ENCODE measurements around the gene SSH2. TPM values are rescaled to one million over a fixed set of nuclear protein-coding genes. Genes with fewer than 3 reads are reported as not detected.

Gene SSH2
- total RNA-seq, 2 donors from 2014 or later = 28.1 to 28.2 TPM

- Histone ChIP-seq H3K4me1 (peaks cover 6% of the 10 kb centered on the region), H3K9ac (ENCODE audit: low read depth in 2 of 2, low read length in 2 of 2) (no peak overlapping the region)
- no peak for DNase-seq
These were observed 305.4 kb downstream of the SSH2 start for GRCh38 chr17:29624586-29624985.

GRCh38 chr17:29623283-29623647, 306.8 kb downstream of the SSH2 start:
- no peaks in the 10 kb centered on the region for H3K36me3 ChIP-seq
- intact Hi-C loops (cut with DNase I) = no loop called here
- no peak overlapping the region for H3K4me3 ChIP-seq
- no peak for TF ChIP-seq CTCF (IDR thresholded peaks at IDR 0.05)
- no peaks in the 10 kb centered on the region for H3K9me3 ChIP-seq
- DNase-seq = no peak
- H3K4me1 ChIP-seq = peaks cover 6% of the 10 kb centered on the region
- H3K27ac ChIP-seq = no peak overlapping the region
- H3K9ac ChIP-seq (ENCODE audit: low read depth in 2 of 2, low read length in 2 of 2) = no peak overlapping the region
- no peaks in the 10 kb centered on the region for H3K27me3 ChIP-seq

More at GRCh38 chr17:29624586-29624985, 305.4 kb downstream of the SSH2 start:
- no peaks in the 10 kb centered on the region for H3K9me3 ChIP-seq
- TF ChIP-seq CTCF (IDR thresholded peaks at IDR 0.05) = no peak
- H3K27ac ChIP-seq = no peak overlapping the region
- no peak overlapping the region for H3K4me3 ChIP-seq
- H3K27me3 ChIP-seq = no peaks in the 10 kb centered on the region
- H3K36me3 ChIP-seq = no peaks in the 10 kb centered on the region
- intact Hi-C loops (cut with DNase I) = no loop called here

GRCh38 chr17:29622337-29623282, 307.4 kb downstream of the SSH2 start, which contains the start of gene CORO6:
TSS of gene CORO6 (minus strand) at chr17:29622912. CDS start at chr17:29621421, 1,491 bp downstream.
- intact Hi-C loops (cut with DNase I) = no loop called here
- Histone ChIP-seq H3K36me3 (no peaks in the 10 kb centered on the region), H3K27me3 (no peaks in the 10 kb centered on the region), H3K9ac (ENCODE audit: low read depth in 2 of 2, low read length in 2 of 2) (peak within 1 kb of the TSS in 1 of 2 donors; percentile 70), H3K4me3 (peak within 1 kb of the TSS; percentile 55), H3K27ac (no peak within 1 kb of the TSS), H3K4me1 (peaks cover 7% of the 10 kb centered on the region), H3K9me3 (no peaks in the 10 kb centered on the region)
- no peak for TF ChIP-seq CTCF (IDR thresholded peaks at IDR 0.05)
- peak; percentile 68 for DNase-seq

GRCh38 chr17:29621751-29622194, 308.3 kb downstream of the SSH2 start:
- TF ChIP-seq CTCF (IDR thresholded peaks at IDR 0.05) = no peak
- DNase-seq = no peak
- no peaks in the 10 kb centered on the region for H3K27me3 ChIP-seq
- H3K4me1 ChIP-seq = peaks cover 15% of the 10 kb centered on the region
- intact Hi-C loops (cut with DNase I) = no loop called here
- H3K27ac ChIP-seq = no peak overlapping the region
- H3K9ac ChIP-seq (ENCODE audit: low read depth in 2 of 2, low read length in 2 of 2) = no peak overlapping the region
- H3K36me3 ChIP-seq = no peaks in the 10 kb centered on the region
- H3K9me3 ChIP-seq = no peaks in the 10 kb centered on the region
- peak overlapping the region; percentile 55 for H3K4me3 ChIP-seq

GRCh38 chr17:29620779-29621500, 309.1 kb downstream of the SSH2 start:
- no peak for TF ChIP-seq CTCF (IDR thresholded peaks at IDR 0.05)
- no peak overlapping the region for H3K9ac ChIP-seq (ENCODE audit: low read depth in 2 of 2, low read length in 2 of 2)
- peaks cover 19% of the 10 kb centered on the region for H3K4me1 ChIP-seq
- H3K4me3 ChIP-seq = no peak overlapping the region
- intact Hi-C loops (cut with DNase I) = no loop called here
- no peaks in the 10 kb centered on the region for H3K9me3 ChIP-seq
- peaks cover 2% of the 10 kb centered on the region for H3K27me3 ChIP-seq
- no peaks in the 10 kb centered on the region for H3K36me3 ChIP-seq
- DNase-seq = no peak
- H3K27ac ChIP-seq = no peak overlapping the region
